Measurements from ENCODE around the gene SH3RF2. TPM values are rescaled to one million over a fixed set of nuclear protein-coding genes. Genes with fewer than 3 reads are reported as not detected.

SH3RF2 gene
- total and polyA plus RNA-seq, 2 donors (not counting 3 experiments of a cell fraction or from before 2014, with no cell fraction given), result 0.54 to 0.84 TPM

GRCh38 chr5:145945620-145946111, 9.3 kb downstream of the SH3RF2 start:
- TF ChIP-seq JUN (IDR thresholded peaks at IDR 0.05; ENCODE audit: borderline replicate concordance, insufficient read depth, insufficient read length, low read depth), result no peak
- no peak for TF ChIP-seq CTCF (IDR thresholded peaks at IDR 0.05; ENCODE audit: extremely low read depth in 1 of 2, insufficient read depth in 1 of 2, low read depth in 1 of 2, low read length in 2 of 2)
- no peak for TF ChIP-seq MYC (IDR thresholded peaks at IDR 0.05; ENCODE audit: low read depth, low read length)
- TF ChIP-seq POLR2A (IDR thresholded peaks at IDR 0.05; ENCODE audit: low read depth, low read length), result no peak
- no peak for TF ChIP-seq MAX (IDR thresholded peaks at IDR 0.05; ENCODE audit: insufficient read depth, insufficient read length)
- TF ChIP-seq GATA2 (IDR thresholded peaks at IDR 0.05; ENCODE audit: insufficient read depth, insufficient read length, low read depth, low read length), result no peak
- no peak for TF ChIP-seq FOS (IDR thresholded peaks at IDR 0.05; ENCODE audit: borderline replicate concordance, insufficient read depth, low read length)
- TF ChIP-seq EZH2 (IDR thresholded peaks at IDR 0.05; ENCODE audit: borderline replicate concordance, low read depth, low read length, severe bottlenecking), result no peak
- no peak for TF ChIP-seq POLR2AphosphoS5 (IDR thresholded peaks at IDR 0.05; ENCODE audit: insufficient read depth, low read depth, low read length)
- no peak overlapping the region for H3K27ac ChIP-seq (ENCODE audit: insufficient read depth, low read depth, low read length)
- dilution Hi-C loops (cut with MboI; ENCODE audit: extremely low pct_ligation_motif_present, low sequenced_read_pairs) (no loop called here), intact Hi-C loops (cut with micrococcal nuclease) (no loop called here)
- BruUV-seq (replicated peaks), result no TSS peak
- H3K79me2 ChIP-seq (ENCODE audit: control insufficient read depth, insufficient read depth, low read length), result no peaks in the 10 kb centered on the region
- DNase-seq (ENCODE audit: low read depth, low spot score), result no peak
- no peaks in the 10 kb centered on the region for H3K9me3 ChIP-seq (replicated peaks; ENCODE audit: control insufficient read depth, insufficient read depth, low read length)
- no peak for FAIRE-seq
- H3K36me3 ChIP-seq (ENCODE audit: control insufficient read depth in 2 of 2, extremely low read depth in 1 of 2, insufficient read depth in 2 of 2, low read length in 2 of 2), result no peaks in the 10 kb centered on the region
- no peaks in the 10 kb centered on the region for H3K4me1 ChIP-seq (ENCODE audit: control insufficient read depth, extremely low read depth, insufficient read depth, low read length)
- no peak overlapping the region for H3K4me2 ChIP-seq (ENCODE audit: insufficient read depth, low read length)
- ChIA-PET CTCF (interaction anchor here (1.0 kb wide), 1 partner anchor 42 kb away, joined by 3 read pairs; no protein-coding TSS in a partner anchor), POLR2A (no interaction called here)
- no peaks in the 10 kb centered on the region for H3K9me1 ChIP-seq (replicated peaks; ENCODE audit: control insufficient read depth, extremely low read depth, insufficient read depth, low read length)
- no peak overlapping the region for H2AFZ ChIP-seq (ENCODE audit: low read depth, low read length)
- peaks cover 2% of the 10 kb centered on the region in 2 experiments for H3K27me3 ChIP-seq (ENCODE audit: control insufficient read depth in 2 of 2, insufficient read depth in 2 of 2, low read length in 2 of 2)
- no peak overlapping the region for H3K4me3 ChIP-seq (replicated peaks in 1 of 3; ENCODE audit: insufficient read depth in 1 of 3, low read depth in 1 of 3, low read length in 3 of 3)
- no peaks in the 10 kb centered on the region for H4K20me1 ChIP-seq (replicated peaks; ENCODE audit: control insufficient read depth, extremely low read depth, insufficient read depth, low read length)
- H3K9ac ChIP-seq (replicated peaks; ENCODE audit: extremely low read depth, insufficient read depth, low read length), result no peak overlapping the region
